CD14-positive monocyte (primary cell): ENCODE results near the gene OR6B1. TPM values are rescaled to one million over a fixed set of nuclear protein-coding genes. Genes with fewer than 3 reads are reported as not detected.
"Not testable (repeated sequence)": the region's sequence is repeated elsewhere in the genome, so short reads cannot be mapped to it uniquely, and the experiment has no call there.

Experiments
- DNase-seq, 3 donors: peaks; one replicate each; pipeline ENCODE4 v3.0.0-alpha.2; 2011 to 2022
- H2AFZ ChIP-seq: 2 replicates; pipeline ENCODE4 v1.6.0; 2012; ENCODE audit warnings: mild to moderate bottlenecking, low read depth, low read length, inconsistent platforms; ENCODE audit not compliant: insufficient read depth, poor library complexity, severe bottlenecking
- H3K27ac ChIP-seq, 2 donors: 1 replicate in 1 of 2; 2 replicates in 1 of 2; pipeline ENCODE4 v1.5.1; 2012 to 2013; ENCODE audit warnings: low read length in 2 of 2, control low read depth in 1 of 2, inconsistent platforms in 1 of 2, low read depth in 1 of 2, mild to moderate bottlenecking in 1 of 2
- H3K27me3 ChIP-seq, 2 donors: one replicate each; pipeline versions ENCODE4 v1.6.0 to v1.6.1; 2011 to 2013; ENCODE audit warnings: low read length in 2 of 2; ENCODE audit not compliant: control insufficient read depth in 2 of 2, insufficient read depth in 2 of 2
- H3K36me3 ChIP-seq, 2 donors: replicated peaks in 1 of 2; 1 replicate in 1 of 2; 2 replicates in 1 of 2; pipeline versions ENCODE4 v1.5.1 to v1.6.1; 2012 to 2013; ENCODE audit warnings: low read length in 2 of 2, control low read depth in 1 of 2, inconsistent platforms in 1 of 2, mild to moderate bottlenecking in 1 of 2; ENCODE audit not compliant: insufficient read depth in 2 of 2, control insufficient read depth in 1 of 2
- H3K4me1 ChIP-seq, 2 donors: 1 replicate in 1 of 2; 2 replicates in 1 of 2; pipeline versions ENCODE4 v1.5.1 to v1.6.1; 2012 to 2013; ENCODE audit warnings: low read length in 2 of 2, control low read depth in 1 of 2, inconsistent platforms in 1 of 2, mild to moderate bottlenecking in 1 of 2, moderate library complexity in 1 of 2; ENCODE audit not compliant: insufficient read depth in 2 of 2, control insufficient read depth in 1 of 2
- H3K4me2 ChIP-seq: replicated peaks from 2 replicates; pipeline ENCODE3; 2012; ENCODE audit warnings: low read length, moderate library complexity, mild to moderate bottlenecking; ENCODE audit not compliant: poor library complexity, severe bottlenecking; ENCODE audit errors: extremely low read depth
- H3K4me3 ChIP-seq, 3 experiments: fragments of 200-600 bp in 1 of 3; sonication (generic) in 1 of 3; replicated peaks in 1 of 3; 1 replicate in 2 of 3; 2 replicates in 1 of 3; pipeline ENCODE4 v1.5.1; 2011 to 2013; ENCODE audit warnings: low read length in 3 of 3, mild to moderate bottlenecking in 3 of 3, control low read depth in 2 of 3, low read depth in 2 of 3, inconsistent platforms in 1 of 3, moderate library complexity in 1 of 3
- H3K79me2 ChIP-seq: 2 replicates; pipeline ENCODE4 v1.6.0; 2012; ENCODE audit warnings: mild to moderate bottlenecking, control low read depth, inconsistent platforms, low read length, moderate library complexity; ENCODE audit not compliant: insufficient read depth
- H3K9ac ChIP-seq: 2 replicates; pipeline ENCODE4 v1.6.0; 2017; ENCODE audit warnings: low read length, mild to moderate bottlenecking; ENCODE audit not compliant: insufficient read depth, poor library complexity, severe bottlenecking
- H3K9me3 ChIP-seq, 2 donors: replicated peaks in 1 of 2; 1 replicate in 1 of 2; 2 replicates in 1 of 2; pipeline versions ENCODE4 v1.5.1 to v1.6.1; 2012 to 2013; ENCODE audit warnings: low read length in 2 of 2, control low read depth in 1 of 2; ENCODE audit not compliant: control insufficient read depth in 1 of 2, insufficient read depth in 1 of 2
- H4K20me1 ChIP-seq: 2 replicates; pipeline ENCODE4 v1.6.0; 2012; ENCODE audit warnings: mild to moderate bottlenecking, low read length, control low read depth, moderate library complexity; ENCODE audit not compliant: insufficient read depth
- H3K27ac Mint-ChIP-seq, 7 donors: one replicate each; pipeline ENCODE4 v1.8.0; 2020; ENCODE audit warnings: mild to moderate bottlenecking in 7 of 7, mixed read lengths in 7 of 7, moderate library complexity in 6 of 7, inconsistent platforms in 2 of 7
- H3K27me3 Mint-ChIP-seq, 3 donors: one replicate each; pipeline ENCODE4 v1.8.0; 2021 to 2022; ENCODE audit warnings: low read depth in 3 of 3, mild to moderate bottlenecking in 3 of 3, mixed read lengths in 3 of 3, moderate library complexity in 3 of 3, inconsistent platforms in 1 of 3
- H3K36me3 Mint-ChIP-seq, 2 donors: one replicate each; pipeline ENCODE4 v1.8.0; 2020; ENCODE audit warnings: mixed read lengths in 2 of 2, inconsistent platforms in 1 of 2, mild to moderate bottlenecking in 1 of 2
- H3K4me1 Mint-ChIP-seq: one replicate; pipeline ENCODE4 v1.8.0; 2020; ENCODE audit warnings: mild to moderate bottlenecking, mixed read lengths
- H3K4me3 Mint-ChIP-seq, 2 donors: one replicate each; pipeline ENCODE4 v1.8.0; 2020; ENCODE audit warnings: mild to moderate bottlenecking in 2 of 2, mixed read lengths in 2 of 2, moderate library complexity in 1 of 2
- H3K9me3 Mint-ChIP-seq, 7 donors: one replicate each; pipeline ENCODE4 v1.8.0; 2020 to 2022; ENCODE audit warnings: mixed read lengths in 7 of 7, mild to moderate bottlenecking in 6 of 7, moderate library complexity in 6 of 7, inconsistent platforms in 2 of 7
- CTCF ChIP-seq: fragments of 200-600 bp; IDR thresholded peaks from one replicate; pipeline ENCODE4 v1.8.0; 2022; ENCODE audit warnings: antibody characterized with exemption, mild to moderate bottlenecking
- WGBS: methylation state at CpG from one replicate; pipeline ENCODE4 v1.1.5; 2013; ENCODE audit warnings: missing lambda C conversion rate; ENCODE audit not compliant: insufficient coverage; 5-methylcytosine and 5-hydroxymethylcytosine counted together
- intact Hi-C, 2 donors: fragments of 100-400 bp; cut with micrococcal nuclease; formaldehyde crosslinking; loops; one replicate each; pipeline versions ENCODE4 v1.15.0 to v1.15.1; 2023
- polyA plus RNA-seq, 3 donors: library from polyadenylated mRNA; depleted of rRNA in 1 of 3; unstranded in 2 of 3; stranded (reverse) in 1 of 3; fragments of 300-500 nt in 2 of 3; fragments of >200 nt in 1 of 3; fragmentation: Illumina TruSeq in 2 of 3; gene quantifications; 1 replicate in 2 of 3; 2 replicates in 1 of 3; pipeline ENCODE4 v1.2.3, GENCODE V29; 2012 to 2021

The OR6B1 gene
- polyA plus RNA-seq, 3 donors = not detected

- Histone ChIP-seq H3K79me2 (no peaks in the 10 kb centered on the region), H3K9ac (no peak overlapping the region), H4K20me1 (no peaks in the 10 kb centered on the region), H2AFZ (no peak overlapping the region), H3K36me3 (no peaks in the 10 kb centered on the region), H3K4me1 (no peaks in the 10 kb centered on the region), H3K4me3 (no peak overlapping the region), H3K27ac (no peak overlapping the region), H3K9me3 (peaks cover 22% of the 10 kb centered on the region in 2 donors), H3K4me2 (no peak overlapping the region), H3K27me3 (no peaks in the 10 kb centered on the region)
- peaks cover 0 to 1% (median 0%) of the 10 kb centered on the region in 3 donors for H3K27me3 Mint-ChIP-seq
- H3K4me1 Mint-ChIP-seq = peaks cover 2% of the 10 kb centered on the region
- no peak for TF ChIP-seq CTCF
- intact Hi-C loops = no loop called here
- no peak overlapping the region for H3K4me3 Mint-ChIP-seq
- peaks cover 15 to 32% (median 21%) of the 10 kb centered on the region in 7 donors for H3K9me3 Mint-ChIP-seq
- H3K27ac Mint-ChIP-seq = no peak overlapping the region
- WGBS = 95% methylated on average over 2 of the region's 2 CpGs
- DNase-seq = no peak
- no peaks in the 10 kb centered on the region for H3K36me3 Mint-ChIP-seq
These were observed 9.2 kb downstream of the OR6B1 start for GRCh38 chr7:144009361-144009760.

GRCh38 chr7:144010061-144010460 lies 9.9 kb downstream of the OR6B1 start:
- H3K79me2 ChIP-seq, H3K4me1 Mint-ChIP-seq, H3K27me3 ChIP-seq, H3K27me3 Mint-ChIP-seq, DNase-seq, H4K20me1 ChIP-seq, H3K4me1 ChIP-seq, H3K36me3 Mint-ChIP-seq, H3K36me3 ChIP-seq, H3K4me2 ChIP-seq, H3K4me3 ChIP-seq, intact Hi-C loops, H3K4me3 Mint-ChIP-seq, H3K9ac ChIP-seq, H2AFZ ChIP-seq, H3K27ac ChIP-seq, H3K27ac Mint-ChIP-seq: not testable (repeated sequence)
- H3K9me3 Mint-ChIP-seq = peaks cover 13 to 34% (median 21%) of the 10 kb centered on the region in 7 donors
- H3K9me3 ChIP-seq = peaks cover 22% of the 10 kb centered on the region in 2 donors

GRCh38 chr7:144010821-144011220 lies 10.7 kb downstream of the OR6B1 start:
- H3K4me1 Mint-ChIP-seq, DNase-seq, H3K9ac ChIP-seq, H3K4me3 ChIP-seq, H3K4me2 ChIP-seq, H3K4me1 ChIP-seq, H3K36me3 ChIP-seq, H3K79me2 ChIP-seq, H3K27ac ChIP-seq, H3K27me3 ChIP-seq, H3K36me3 Mint-ChIP-seq, intact Hi-C loops, H4K20me1 ChIP-seq, H3K27me3 Mint-ChIP-seq, H2AFZ ChIP-seq, H3K4me3 Mint-ChIP-seq: not testable (repeated sequence)
- H3K9me3 Mint-ChIP-seq = peaks cover 13 to 35% (median 23%) of the 10 kb centered on the region in 7 donors
- peaks cover 22% of the 10 kb centered on the region in 2 donors for H3K9me3 ChIP-seq
- H3K27ac Mint-ChIP-seq = peak overlapping the region in 1 of 7 donors; percentile 28
- WGBS = 70% methylated on average over 1 of the region's 1 CpG
